NCI-H82 (cell line): ENCODE data around the gene CAV2.

Experiments
- DNase-seq: peaks from one replicate; lab custom pipeline; 2025; lab: John Stamatoyannopoulos, UW

CAV2 gene

GRCh38 chr7:116495736-116496135 is 3.8 kb upstream of the CAV2 start:
- DNase-seq: no peak

GRCh38 chr7:116496653-116497052 is 2.9 kb upstream of the CAV2 start:
- DNase-seq: no peak

GRCh38 chr7:116497708-116498107 is 1.8 kb upstream of the CAV2 start:
- DNase-seq: no peak

- peak; percentile 3 for DNase-seq
These were observed 728 bp downstream of the CAV2 start for GRCh38 chr7:116500078-116500853.

GRCh38 chr7:116501425-116502167 is 2.1 kb downstream of the CAV2 start:
- no peak for DNase-seq

GRCh38 chr7:116502201-116503096 is 2.9 kb downstream of the CAV2 start:
- DNase-seq: no peak

GRCh38 chr7:116503835-116504234 is 4.3 kb downstream of the CAV2 start:
- no peak for DNase-seq

- DNase-seq: no peak
These were observed 5.7 kb downstream of the CAV2 start for GRCh38 chr7:116505278-116505677.

GRCh38 chr7:116505823-116506222 is 6.3 kb downstream of the CAV2 start:
- DNase-seq: peak; percentile 60

GRCh38 chr7:116509982-116510579 is 10.5 kb downstream of the CAV2 start:
- no peak for DNase-seq

GRCh38 chr7:116510795-116511194 is 11.3 kb downstream of the CAV2 start:
- no peak for DNase-seq

- DNase-seq: no peak
These were observed 12.3 kb downstream of the CAV2 start for GRCh38 chr7:116511552-116512519.

- DNase-seq: no peak
These were observed 13.1 kb downstream of the CAV2 start for GRCh38 chr7:116512520-116513188.

- DNase-seq: no peak
These were observed 16.0 kb downstream of the CAV2 start for GRCh38 chr7:116515584-116515983.

GRCh38 chr7:116516324-116516723 is 16.8 kb downstream of the CAV2 start:
- DNase-seq: no peak

GRCh38 chr7:116517626-116518025 is 18.1 kb downstream of the CAV2 start:
- DNase-seq: no peak

GRCh38 chr7:116518961-116519360 is 19.4 kb downstream of the CAV2 start:
- DNase-seq: no peak

- DNase-seq: no peak
These were observed 21.6 kb downstream of the CAV2 start for GRCh38 chr7:116521046-116521664.

- DNase-seq: no peak
These were observed 22.7 kb downstream of the CAV2 start for GRCh38 chr7:116522247-116522646.

GRCh38 chr7:116524221-116524608 is 24.7 kb downstream of the CAV2 start:
- no peak for DNase-seq
